ENCODE data around the gene COA1.

DNA sequence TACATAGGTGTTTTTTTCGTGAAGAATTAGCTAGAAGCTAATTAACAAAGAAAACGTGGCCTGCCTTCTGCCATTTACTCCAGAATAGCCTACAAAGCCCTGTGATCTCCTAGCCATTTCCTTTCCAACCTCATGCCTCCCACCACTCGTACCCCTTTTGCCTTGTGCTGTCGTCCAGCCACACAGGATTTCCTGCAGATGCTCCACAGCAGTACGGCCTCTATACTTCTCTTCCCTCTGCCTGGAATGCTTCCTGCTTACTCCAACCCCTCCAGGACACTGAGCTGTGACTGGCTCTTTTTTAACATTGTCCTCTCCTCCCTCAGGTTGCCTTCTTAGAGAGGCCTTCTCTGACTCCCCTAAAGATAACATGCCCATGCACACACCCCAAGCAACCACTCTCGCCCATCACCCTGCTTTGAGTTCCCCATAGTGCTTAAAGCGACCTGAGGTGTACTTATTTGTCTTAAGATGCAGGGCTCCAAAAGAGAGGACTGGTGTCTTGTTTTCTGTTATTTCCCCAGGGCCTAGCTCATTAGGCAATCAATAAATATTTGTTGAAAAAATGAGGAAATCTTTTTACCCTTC is 113.7 kb downstream of the COA1 start:
- TF ChIP-seq, protein P1, sequence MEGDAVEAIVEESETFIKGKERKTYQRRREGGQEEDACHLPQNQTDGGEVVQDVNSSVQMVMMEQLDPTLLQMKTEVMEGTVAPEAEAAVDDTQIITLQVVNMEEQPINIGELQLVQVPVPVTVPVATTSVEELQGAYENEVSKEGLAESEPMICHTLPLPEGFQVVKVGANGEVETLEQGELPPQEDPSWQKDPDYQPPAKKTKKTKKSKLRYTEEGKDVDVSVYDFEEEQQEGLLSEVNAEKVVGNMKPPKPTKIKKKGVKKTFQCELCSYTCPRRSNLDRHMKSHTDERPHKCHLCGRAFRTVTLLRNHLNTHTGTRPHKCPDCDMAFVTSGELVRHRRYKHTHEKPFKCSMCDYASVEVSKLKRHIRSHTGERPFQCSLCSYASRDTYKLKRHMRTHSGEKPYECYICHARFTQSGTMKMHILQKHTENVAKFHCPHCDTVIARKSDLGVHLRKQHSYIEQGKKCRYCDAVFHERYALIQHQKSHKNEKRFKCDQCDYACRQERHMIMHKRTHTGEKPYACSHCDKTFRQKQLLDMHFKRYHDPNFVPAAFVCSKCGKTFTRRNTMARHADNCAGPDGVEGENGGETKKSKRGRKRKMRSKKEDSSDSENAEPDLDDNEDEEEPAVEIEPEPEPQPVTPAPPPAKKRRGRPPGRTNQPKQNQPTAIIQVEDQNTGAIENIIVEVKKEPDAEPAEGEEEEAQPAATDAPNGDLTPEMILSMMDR (IDR thresholded peaks at IDR 0.05; ENCODE audit: insufficient read depth, low read length, poor library complexity, severe bottlenecking) = no peak
- TF ChIP-seq EZH2phosphoT487 (conservative IDR thresholded peaks at IDR 0.05; ENCODE audit: low read length) = no peak

All from SU-DHL-6 (cell line).